ENCODE data around the gene C6. TPM values are rescaled to one million over a fixed set of nuclear protein-coding genes. Genes with fewer than 3 reads are reported as not detected.

C6 gene
- total RNA-seq, 3 donors from 2014 or later = 1.2 to 113 (median 8.5) TPM

DNA sequence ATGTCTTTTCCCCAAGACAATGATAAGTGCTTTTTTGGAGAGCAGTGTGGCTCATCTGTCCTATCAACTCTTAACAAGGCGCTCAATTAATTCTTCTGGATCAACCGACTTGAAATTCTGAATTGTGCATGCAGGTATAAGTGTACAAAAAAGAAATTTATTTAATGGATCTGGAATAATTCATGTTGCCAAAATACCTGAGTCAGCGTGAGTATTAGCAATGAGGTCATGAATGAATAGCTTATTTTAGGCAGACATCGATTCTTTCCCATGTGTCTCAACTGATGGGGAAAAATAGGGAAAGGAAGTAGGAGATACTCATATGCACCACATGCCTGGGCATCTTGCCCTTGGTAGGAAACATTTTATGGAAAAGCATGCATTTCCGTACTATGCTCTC, 68.0 kb downstream of the C6 start:
- Histone ChIP-seq H3K27me3 (no peaks in the 10 kb centered on the region), H3K36me3 (no peaks in the 10 kb centered on the region), H3K4me1 (no peaks in the 10 kb centered on the region), H3K4me3 (no peak overlapping the region), H3K9me3 (peaks cover 0 to under 1% of the 10 kb centered on the region in 2 donors), H3K27ac (no peak overlapping the region)
- no peak for DNase-seq (ENCODE audit: low spot score in 2 of 2)
- intact Hi-C loops (cut with DNase I; ENCODE audit: low total_unique reads) = no loop called here
- TF ChIP-seq POLR2A (IDR thresholded peaks at IDR 0.05) (no peak), POLR2AphosphoS5 (IDR thresholded peaks at IDR 0.05) (no peak)
- TF ChIP-seq, protein P1, sequence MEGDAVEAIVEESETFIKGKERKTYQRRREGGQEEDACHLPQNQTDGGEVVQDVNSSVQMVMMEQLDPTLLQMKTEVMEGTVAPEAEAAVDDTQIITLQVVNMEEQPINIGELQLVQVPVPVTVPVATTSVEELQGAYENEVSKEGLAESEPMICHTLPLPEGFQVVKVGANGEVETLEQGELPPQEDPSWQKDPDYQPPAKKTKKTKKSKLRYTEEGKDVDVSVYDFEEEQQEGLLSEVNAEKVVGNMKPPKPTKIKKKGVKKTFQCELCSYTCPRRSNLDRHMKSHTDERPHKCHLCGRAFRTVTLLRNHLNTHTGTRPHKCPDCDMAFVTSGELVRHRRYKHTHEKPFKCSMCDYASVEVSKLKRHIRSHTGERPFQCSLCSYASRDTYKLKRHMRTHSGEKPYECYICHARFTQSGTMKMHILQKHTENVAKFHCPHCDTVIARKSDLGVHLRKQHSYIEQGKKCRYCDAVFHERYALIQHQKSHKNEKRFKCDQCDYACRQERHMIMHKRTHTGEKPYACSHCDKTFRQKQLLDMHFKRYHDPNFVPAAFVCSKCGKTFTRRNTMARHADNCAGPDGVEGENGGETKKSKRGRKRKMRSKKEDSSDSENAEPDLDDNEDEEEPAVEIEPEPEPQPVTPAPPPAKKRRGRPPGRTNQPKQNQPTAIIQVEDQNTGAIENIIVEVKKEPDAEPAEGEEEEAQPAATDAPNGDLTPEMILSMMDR (IDR thresholded peaks at IDR 0.05) = no peak

DNA sequence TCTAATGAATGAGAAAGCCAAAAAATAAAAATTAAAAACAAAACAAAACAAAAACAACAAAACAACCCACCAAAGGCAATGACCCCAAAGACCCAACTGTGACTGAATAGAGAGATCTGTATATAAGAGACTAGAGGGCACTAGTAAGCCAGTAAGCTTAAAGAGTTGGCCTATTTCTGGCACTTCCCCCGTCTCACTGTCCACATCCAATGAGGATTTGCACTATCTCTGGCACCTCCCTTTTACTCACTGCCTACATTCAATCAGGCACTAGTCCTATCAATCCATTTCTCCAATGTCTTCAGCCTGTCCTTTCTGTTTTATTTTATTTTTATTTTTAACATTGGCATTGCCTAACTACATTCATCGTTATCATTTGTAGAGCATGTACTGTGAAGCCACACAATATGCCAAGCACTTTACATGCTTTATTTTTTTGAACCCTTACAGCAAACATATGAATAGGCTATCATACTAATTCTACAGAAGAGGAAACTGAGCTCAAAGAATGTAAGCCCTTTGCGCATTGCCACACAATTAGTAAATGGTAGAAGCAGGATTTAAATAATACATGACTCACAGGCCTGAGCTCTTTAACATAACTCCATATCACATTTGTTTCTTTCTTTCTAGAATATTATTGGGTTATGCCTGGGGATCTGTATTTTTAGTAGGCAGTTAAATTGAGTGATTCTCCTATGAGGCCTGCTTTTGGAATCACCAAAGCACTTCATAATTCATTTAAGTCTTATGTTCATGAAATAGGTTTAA, 70.0 kb downstream of the C6 start:
- no peak overlapping the region for H3K27ac ChIP-seq
- intact Hi-C loops (cut with DNase I; ENCODE audit: low total_unique reads) = no loop called here
- no peak for DNase-seq (ENCODE audit: low spot score in 2 of 2)
- H3K4me1 ChIP-seq = no peaks in the 10 kb centered on the region
- no peaks in the 10 kb centered on the region for H3K36me3 ChIP-seq
- peaks cover 6 to 11% of the 10 kb centered on the region in 2 donors for H3K9me3 ChIP-seq
- TF ChIP-seq, protein P1 (IDR thresholded peaks at IDR 0.05) = no peak
- no peak for TF ChIP-seq POLR2A (IDR thresholded peaks at IDR 0.05)
- TF ChIP-seq POLR2AphosphoS5 (IDR thresholded peaks at IDR 0.05) = no peak
- no peaks in the 10 kb centered on the region for H3K27me3 ChIP-seq
- no peak overlapping the region for H3K4me3 ChIP-seq

DNA sequence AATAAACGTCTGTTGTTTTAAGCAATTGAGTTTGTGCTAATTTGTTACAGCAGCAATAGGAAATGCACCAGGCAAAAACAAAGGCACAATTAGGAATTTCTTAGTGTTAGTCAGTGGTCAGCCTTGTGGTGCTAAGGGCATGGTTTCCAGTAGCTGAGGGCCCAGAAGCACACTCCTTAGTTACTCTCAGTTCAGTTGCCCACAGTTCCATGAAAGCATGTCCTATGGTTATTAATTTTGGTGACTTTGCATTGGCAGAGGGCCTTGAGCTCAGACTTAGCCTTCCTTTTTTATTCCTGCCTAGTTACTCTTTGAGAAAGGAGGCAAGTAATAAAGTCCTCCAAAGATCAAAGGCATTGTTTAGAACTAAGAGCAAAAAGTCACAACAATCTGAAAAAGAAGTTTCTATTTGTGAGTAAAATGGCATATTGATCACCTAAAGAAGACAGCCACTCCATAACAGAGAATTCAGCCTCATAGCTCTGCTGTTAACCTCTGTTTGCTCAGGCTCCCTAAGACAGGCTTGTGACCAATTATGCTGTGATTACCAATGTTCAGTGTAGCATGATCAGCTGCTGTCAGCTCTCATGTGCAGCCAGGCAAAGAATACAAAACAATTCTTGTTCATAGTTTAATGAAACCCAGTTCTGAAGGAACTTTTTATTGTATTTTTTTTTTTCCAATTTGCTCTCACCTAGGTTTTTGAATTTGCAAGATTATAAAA, 85.2 kb downstream of the C6 start:
- H3K4me3 ChIP-seq = no peak overlapping the region
- no peak for TF ChIP-seq POLR2AphosphoS5 (IDR thresholded peaks at IDR 0.05)
- no peak for TF ChIP-seq POLR2A (IDR thresholded peaks at IDR 0.05)
- TF ChIP-seq, protein P1 (IDR thresholded peaks at IDR 0.05) = no peak
- no peak overlapping the region for H3K27ac ChIP-seq
- no peaks in the 10 kb centered on the region for H3K9me3 ChIP-seq
- DNase-seq (ENCODE audit: low spot score in 2 of 2) = no peak
- no peaks in the 10 kb centered on the region for H3K27me3 ChIP-seq
- intact Hi-C loops (cut with DNase I; ENCODE audit: low total_unique reads) = no loop called here
- no peaks in the 10 kb centered on the region for H3K36me3 ChIP-seq
- H3K4me1 ChIP-seq = no peaks in the 10 kb centered on the region

DNA sequence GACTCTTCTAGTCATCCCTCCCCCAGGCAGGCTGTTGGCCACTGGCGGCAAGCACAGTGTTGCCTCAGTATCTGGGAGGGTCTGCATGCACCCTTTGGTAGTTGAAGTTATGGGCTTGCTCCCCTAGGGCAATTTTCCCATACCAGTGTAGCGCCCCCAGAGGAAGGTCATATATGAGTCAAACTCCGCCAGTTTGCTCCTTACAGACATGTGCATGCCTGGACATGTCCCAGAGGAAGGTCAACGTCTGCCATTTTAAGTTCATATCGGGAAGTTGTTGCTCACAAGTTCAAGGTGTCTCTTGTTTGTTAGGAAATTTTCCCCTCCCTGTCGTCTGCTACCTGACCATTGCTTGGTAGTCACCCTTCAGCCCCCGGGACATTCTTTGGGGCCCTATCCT, 90.9 kb downstream of the C6 start:
- TF ChIP-seq POLR2A (IDR thresholded peaks at IDR 0.05) (no peak), POLR2AphosphoS5 (IDR thresholded peaks at IDR 0.05) (no peak)
- TF ChIP-seq, protein P1 (IDR thresholded peaks at IDR 0.05) = no peak
- DNase-seq (ENCODE audit: low spot score in 2 of 2) = no peak
- H3K4me3 ChIP-seq = no peak overlapping the region
- H3K36me3 ChIP-seq = no peaks in the 10 kb centered on the region
- H3K27me3 ChIP-seq = no peaks in the 10 kb centered on the region
- H3K9me3 ChIP-seq = no peaks in the 10 kb centered on the region
- H3K4me1 ChIP-seq = no peaks in the 10 kb centered on the region
- no peak overlapping the region for H3K27ac ChIP-seq
- intact Hi-C loops (cut with DNase I; ENCODE audit: low total_unique reads) = no loop called here

DNA sequence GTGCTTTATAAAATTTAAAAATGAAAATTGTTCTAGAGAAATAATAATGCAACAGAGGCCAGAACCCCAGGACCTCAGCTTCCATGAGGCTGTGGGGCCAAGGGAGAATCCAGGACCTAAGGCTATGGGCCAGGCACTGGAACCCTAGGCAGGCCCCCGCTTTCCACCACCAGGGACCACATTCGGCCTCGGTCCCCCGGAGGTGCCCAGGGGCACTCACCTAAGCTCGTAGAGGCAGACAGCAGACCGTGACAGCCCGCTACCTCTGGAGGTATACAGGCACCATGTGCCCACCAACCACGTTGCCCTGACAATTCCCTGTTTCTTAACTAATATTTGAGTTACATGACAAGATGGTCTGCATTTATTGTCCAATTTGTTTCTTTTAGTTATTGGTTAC, 92.7 kb downstream of the C6 start:
- Histone ChIP-seq H3K4me3 (no peak overlapping the region), H3K36me3 (no peaks in the 10 kb centered on the region), H3K27ac (no peak overlapping the region), H3K4me1 (no peaks in the 10 kb centered on the region), H3K9me3 (no peaks in the 10 kb centered on the region), H3K27me3 (no peaks in the 10 kb centered on the region)
- DNase-seq (ENCODE audit: low spot score in 2 of 2) = no peak
- TF ChIP-seq POLR2A (IDR thresholded peaks at IDR 0.05) (no peak), POLR2AphosphoS5 (IDR thresholded peaks at IDR 0.05) (no peak)
- TF ChIP-seq, protein P1 (IDR thresholded peaks at IDR 0.05) = no peak
- intact Hi-C loops (cut with DNase I; ENCODE audit: low total_unique reads) = no loop called here
